Measurements from ENCODE around the gene DNAJC22.
"Not testable (repeated sequence)": the region's sequence is repeated elsewhere in the genome, so short reads cannot be mapped to it uniquely, and the experiment has no call there.

DNAJC22 gene

DNA sequence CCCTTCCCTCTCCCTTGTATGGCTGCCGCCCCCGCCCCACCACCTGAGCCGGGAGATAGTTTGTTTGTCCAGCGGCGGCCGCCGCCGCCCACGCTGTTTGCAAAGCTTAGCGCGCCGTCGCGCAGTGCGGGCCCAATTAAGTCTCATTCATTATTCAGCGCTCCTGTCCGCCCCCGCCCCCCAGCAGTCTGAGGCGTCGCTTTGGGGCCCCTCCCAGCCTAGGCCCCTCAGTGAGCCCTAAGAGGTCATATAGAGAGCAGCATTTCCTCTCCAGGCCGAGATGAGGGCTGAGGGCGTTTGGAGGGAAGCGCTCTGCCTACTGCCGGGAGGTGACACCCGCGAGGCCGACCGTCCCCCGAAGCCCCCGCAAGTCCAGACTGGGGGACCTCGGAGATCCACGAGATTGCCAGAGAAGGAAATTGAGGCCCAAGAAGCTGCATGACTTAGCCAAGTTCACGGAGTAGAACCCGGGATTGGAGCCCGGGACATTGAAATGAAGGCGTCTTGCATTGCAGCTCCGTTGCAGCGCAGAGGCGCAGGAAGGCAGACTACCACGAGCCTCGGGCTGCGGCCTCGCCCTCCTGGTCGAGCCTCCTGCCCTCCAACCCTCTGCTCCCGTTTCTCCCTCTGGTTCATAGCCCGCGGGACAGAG is at the start of gene DNAJC22:
Gene DNAJC22 (plus strand): TSS at position 230 of the 652 bp plus-strand sequence. CDS start 1,985 bp downstream, outside the sequence.
- no peak for DNase-seq

DNA sequence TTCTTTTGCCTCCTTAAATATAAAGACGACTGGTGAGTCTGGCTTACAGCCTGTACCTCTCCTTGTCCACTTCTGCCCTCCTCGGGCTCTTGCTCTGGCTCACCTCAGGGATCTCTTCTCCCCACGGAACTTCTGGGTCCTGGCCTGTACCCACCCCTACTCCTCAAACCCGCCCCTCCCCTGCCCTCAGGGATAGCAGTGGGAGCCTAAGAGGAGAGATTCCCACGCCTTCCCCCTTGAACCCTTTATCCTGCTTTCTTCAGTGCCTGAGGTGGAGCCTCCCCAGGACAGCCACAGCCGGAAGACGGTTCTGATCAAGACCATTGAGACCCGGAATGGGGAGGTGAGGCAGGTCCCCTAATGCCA is 49.0 kb upstream of the DNAJC22 start:
- DNase-seq: no peak

DNA sequence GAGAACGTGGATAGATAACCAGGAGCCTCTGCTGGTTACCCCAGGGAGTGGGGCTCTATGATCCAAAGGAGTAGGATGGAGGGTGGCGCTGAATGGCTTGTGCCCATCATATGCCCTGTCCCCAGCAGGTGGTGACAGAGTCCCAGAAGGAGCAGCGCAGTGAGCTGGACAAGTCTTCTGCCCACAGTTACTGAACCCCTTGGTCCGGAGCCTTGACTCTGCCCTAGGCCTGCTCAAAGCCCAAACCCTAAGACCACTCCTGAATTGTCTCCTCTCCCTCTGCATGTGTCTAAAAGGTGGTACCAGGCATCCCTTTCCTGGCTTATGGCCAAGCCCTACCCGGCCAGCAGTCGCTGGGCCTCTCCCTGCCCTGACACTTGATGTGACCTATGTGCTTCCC is 48.5 kb upstream of the DNAJC22 start:
- DNase-seq: no peak

DNA sequence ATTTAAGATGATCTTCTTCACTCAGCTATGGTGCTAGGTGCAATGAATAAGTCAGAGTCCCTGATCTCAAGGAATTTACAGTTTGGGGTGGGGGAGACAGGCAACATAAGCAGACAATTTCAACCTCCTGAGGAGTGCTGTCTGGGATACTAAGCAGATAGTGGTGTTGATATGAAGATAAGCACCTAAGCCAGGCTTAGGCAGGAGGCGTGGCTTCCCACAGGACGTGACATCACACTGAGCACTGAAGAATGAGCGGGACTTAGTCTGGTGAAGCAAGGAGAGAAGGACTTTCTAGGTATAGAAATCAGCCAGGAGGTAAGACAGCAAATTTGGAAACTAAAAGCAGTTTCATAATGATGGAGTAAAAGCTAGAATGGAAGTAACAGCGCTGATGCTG is 44.9 kb upstream of the DNAJC22 start:
- DNase-seq: no peak

DNA sequence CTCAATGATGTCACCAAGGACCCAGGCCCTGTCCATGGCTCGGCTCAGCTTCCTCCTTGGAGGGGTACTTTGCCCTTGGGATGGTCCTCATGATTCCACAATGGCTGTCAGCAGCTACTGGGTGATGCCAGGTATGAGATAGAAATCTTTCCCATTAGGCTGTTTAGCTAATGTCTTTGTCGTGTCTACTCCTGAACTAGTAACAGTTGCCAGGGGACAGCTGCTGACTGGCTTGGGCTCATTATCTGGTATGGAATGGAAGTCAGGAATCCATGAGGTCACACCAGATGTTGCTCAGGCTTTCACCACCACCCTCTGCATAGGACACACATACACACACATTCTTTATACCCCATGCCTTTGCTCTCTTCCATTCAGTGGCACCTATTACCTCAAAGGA is 42.5 kb upstream of the DNAJC22 start:
- no peak for DNase-seq

DNA sequence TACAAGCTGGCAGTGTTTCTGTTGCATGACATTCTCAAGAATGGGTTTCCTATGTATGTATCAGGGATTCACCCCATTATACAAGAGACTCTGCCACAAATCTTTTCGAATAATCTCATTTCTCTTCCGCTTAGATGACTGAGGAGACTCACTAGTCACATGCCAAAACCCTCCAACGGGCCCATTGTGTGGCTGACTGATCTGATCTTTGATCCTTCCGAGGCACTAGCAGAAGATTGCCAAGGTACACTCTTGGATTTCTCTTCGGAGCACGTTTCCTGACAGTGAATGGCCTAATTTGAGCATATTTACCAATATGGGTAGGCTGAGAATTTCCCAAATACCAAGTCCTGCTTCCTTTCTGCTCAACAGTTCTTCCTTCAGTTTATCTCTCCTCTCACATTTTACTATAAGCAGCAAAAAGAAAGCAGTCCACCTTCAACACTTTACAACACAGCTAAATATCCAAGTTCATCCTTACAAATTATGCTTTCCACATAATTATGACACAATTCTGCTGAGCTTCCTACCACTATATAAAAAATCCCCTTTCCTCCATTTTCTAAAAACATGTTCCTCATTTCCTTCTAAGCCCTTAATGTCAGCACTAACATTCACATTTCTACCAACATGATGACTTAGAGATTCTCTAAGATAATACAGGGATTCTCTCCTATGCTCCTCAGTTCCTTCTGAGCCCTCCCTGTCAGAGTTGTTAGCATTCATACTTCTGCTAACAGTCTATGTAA is 40.8 kb upstream of the DNAJC22 start:
- no peak for DNase-seq

DNA sequence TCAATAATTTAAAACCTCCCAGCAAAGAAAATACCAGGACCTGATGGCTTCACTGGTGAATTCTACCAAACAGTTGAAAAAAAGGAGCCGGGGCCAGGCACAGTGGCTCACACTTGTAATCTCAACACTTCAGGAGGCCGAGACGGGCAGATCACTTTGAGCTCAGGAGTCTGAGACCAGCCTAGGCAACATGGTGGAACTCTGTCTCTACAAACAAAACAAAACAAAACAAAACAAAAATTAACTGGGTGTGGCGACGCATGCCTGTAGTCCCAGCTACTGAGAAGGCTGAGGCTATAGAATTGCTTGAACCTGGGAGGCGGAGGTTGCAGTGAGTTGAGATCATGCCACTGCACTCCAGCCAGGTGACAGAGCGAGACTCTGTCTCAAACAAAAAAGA is 37.3 kb upstream of the DNAJC22 start:
- DNase-seq: no peak

DNA sequence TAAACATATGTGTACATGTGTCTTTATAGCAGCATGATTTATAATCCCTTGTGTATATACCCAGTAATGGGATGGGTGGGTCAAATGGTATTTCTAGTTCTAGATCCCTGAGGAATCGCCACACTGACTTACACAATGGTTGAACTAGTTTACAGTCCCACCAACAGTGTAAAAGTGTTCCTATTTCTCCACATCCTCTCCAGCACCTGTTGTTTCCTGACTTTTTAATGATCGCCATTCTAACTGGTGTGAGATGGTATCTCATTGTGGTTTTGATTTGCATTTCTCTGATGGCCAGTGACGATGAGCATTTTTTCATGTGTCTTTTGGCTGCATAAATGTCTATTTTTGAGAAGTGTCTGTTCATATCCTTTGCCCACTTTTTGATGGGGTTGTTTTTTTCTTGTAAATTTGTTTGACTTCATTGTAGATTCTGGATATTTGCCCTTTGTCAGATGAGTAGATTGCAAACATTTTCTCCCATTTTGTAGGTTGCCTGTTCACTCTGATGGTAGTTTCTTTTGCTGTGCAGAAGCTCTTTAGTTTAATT is 36.2 kb upstream of the DNAJC22 start:
- DNase-seq: not testable (repeated sequence)

DNA sequence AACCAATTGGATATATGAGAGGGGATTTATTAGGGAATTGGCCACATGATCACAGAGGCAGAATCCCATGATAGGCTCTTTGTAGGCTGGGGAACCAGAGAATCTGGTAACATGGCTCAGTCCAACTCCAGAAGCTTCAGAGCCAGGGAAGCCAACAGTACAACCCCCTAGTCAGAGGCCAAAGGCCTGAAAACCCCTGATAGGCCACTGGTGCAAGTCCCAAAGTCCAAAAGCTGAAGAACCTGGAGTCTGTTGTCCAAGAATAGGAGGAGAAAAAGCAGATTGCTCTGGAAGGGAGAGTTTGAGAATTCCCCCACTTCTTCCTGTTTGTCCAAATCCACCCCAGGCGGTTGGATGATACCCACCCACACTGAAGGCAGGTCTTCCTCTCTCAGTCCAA is 31.9 kb upstream of the DNAJC22 start:
- no peak for DNase-seq

DNA sequence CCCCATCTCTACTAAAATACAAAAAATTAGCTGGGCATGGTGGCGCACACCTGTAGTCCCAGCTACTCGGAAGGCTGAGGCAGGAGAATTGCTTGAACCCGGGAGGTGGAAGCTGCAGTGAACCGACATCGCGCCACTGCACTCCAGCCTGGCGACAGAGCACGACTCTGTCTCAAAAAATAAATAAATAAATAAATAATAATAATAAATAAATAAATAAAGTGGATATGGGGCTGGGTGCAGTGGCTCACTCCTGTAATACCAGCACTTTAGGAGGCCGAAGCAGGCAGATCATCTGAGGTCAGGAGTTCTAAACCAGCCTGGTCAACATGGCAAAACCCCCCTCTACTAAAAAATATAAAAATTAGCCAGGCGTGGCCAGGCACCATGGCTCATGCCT is 29.6 kb upstream of the DNAJC22 start:
- not testable (repeated sequence) for DNase-seq

DNA sequence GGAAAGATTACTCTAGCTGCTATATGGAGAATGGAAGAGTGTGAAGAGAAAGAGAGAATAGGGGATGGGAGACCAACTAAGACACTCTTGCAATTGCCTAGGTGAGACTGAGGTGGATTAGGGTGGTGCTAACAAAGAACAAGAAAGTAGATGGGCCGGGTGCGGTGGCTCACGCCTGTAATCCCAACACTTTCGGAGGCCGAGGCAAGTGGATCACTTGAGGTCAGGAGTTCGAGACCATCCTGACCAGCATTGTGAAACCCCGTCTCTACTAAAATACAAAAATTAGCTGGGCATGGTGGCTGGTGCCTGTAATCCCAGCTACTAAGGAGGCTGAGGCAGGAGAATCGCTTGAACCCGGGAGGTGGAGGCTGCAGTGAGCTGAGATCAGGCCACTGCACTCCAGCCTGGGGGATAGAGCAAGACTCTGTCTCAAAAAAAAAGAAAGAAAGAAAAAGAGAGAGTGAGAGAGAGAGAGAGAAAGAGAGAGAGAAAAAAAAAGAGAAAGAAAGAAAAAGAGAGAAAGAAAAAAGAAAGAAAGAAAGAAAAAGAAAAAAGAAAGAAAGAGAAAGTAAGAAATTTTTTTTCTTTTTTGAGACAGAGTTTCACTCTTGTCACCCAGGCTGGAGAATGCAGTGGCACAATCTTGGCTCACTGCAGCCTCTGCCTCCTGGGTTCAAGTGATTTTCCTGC is 26.1 kb upstream of the DNAJC22 start:
- not testable (repeated sequence) for DNase-seq

DNA sequence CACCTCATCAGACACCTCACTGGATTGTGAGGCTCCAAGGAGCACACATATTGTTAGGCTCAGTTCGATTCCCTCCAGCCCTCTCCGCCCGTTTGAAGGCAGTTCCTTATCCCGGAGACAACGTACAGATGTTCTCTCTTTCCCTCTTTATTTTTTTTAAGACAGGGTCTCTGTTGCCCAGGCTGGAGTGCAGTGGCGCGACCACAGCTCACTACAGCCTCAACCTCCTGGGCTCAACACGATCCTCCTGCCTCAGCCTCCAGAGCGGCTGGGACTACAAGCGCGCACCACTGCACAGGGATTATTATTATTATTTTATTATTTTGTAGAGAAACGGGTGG is 24.4 kb upstream of the DNAJC22 start:
- DNase-seq: no peak

DNA sequence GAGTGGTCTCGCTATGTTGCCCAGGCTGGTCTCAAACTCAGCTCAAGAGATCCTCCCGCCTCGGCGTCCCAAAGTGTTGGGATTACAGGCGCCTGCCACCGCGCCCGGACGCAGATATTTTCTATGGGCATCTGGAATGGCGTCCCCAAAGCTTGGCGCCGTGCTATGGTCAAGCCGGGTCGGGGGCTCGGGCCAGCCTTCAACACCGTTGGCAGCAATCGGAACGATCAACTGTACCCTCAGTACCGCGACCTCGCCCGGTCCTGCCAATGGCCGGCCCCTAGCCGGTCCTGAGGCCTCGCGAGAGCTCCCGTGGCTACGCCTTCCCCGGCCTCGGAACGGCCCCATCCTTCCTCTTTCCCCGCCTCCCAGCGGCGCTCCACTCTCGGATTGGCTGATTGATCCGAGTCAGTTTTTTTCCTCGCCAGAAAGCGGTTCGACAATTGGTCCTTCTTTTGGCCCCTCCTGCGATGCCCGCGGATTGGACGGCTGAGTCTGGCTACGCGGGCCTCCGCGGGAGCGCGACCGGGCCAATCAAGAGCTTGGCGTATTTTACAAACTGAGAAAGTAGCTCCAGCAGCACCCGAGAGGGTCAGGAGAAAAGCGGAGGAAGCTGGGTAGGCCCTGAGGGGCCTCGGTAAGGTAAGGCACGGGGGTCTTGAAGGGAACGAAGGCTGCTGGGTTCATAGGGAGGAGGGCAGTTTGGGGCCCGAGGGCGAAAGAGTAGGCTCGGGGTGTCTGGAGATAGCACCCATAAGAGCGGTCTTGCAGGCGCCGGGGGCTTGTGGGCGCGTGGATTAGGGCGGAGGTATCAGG is 23.8 kb upstream of the DNAJC22 start, which contains the start of gene TROAP:
Gene TROAP (plus strand): TSS at position 548 of the 816 bp plus-strand sequence. CDS start 354 bp downstream, outside the sequence.
- peak; percentile 97 for DNase-seq

DNA sequence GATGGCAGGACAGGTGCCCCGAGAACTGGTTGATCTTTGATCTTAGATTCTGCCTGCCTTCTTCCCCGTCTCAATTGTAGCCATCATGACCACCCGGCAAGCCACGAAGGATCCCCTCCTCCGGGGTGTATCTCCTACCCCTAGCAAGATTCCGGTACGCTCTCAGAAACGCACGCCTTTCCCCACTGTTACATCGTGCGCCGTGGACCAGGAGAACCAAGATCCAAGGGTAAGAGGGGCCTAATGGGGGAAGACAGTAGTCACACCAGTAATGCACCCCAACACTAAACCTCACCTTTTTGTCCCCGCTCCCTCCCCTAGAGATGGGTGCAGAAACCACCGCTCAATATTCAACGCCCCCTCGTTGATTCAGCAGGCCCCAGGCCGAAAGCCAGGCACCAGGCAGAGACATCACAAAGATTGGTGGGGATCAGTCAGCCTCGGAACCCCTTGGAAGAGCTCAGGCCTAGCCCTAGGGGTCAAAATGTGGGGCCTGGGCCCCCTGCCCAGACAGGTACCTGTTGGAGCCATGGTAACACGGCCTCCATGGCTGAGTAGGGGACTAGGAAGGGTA is 23.1 kb upstream of the DNAJC22 start:
- no peak for DNase-seq

DNA sequence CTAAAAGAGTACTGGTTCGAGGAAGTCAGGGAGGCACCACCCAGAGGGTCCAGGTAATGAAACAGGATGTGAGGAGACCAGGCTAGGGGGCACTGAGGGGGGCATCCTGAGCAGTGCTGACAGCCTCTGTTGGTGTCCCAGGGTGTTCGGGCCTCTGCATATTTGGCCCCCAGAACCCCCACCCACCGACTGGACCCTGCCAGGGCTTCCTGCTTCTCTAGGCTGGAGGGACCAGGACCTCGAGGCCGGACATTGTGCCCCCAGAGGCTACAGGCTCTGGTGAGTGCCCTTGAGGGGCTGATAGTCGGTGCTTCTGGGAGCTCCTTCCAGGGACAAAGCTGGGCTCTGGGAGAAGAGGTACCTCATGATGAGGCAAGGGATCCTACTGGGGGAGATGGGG is 21.1 kb upstream of the DNAJC22 start:
- no peak for DNase-seq

DNA sequence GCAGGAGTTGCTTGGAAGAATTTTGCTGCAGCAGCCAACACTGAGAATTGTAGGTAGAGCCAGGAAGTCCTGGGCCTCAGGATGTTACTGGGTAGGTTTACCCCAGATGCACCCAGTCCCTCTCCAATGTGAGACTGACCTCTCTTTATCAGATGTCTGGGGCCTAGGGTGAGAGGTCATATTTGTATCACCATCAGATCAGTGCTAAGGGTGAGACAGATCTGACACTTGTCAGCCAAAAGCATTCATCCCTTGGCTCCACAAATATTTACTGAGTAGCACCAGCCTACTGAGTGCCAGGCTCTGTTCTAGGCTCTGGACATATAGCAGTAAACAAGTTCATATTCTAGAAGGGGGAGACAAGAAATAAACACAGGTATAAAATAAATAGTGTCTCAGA is 19.3 kb upstream of the DNAJC22 start:
- no peak for DNase-seq

DNA sequence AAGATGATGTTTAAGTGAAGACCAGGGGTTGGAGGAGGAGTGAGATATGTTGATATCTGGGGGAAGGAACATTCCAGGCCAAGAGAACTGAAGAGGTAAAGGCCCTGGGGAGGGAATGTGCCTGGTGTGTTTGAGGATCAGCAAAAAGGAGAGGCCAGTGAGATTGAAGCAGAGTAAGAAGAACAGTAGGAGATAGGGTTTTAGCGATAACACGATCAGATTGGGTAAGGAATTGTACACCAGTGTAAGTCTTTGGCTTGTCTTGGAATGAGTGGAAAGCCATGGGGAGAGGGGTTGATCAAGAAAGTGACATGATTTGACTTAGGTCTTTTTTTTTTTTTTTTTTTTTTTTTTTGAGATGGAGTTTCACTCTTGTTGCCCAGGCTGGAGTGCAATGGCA is 18.8 kb upstream of the DNAJC22 start:
- no peak for DNase-seq

DNA sequence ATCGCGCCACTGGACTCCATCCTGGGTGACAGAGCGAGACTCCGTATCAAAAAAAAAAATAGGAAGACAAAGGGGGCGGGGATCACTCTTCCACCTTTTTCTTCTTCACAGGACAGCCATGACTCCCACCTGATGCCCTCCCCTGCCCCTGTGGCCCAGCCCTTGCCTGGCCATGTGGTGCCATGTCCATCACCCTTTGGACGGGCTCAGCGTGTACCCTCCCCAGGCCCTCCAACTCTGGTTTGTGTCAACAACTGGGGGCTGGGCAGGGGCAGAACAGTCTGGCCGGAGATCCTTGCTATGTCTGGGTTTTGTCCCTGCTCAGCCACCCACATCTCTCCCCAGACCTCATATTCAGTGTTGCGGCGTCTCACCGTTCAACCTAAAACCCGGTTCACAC is 17.9 kb upstream of the DNAJC22 start:
- DNase-seq: no peak

DNA sequence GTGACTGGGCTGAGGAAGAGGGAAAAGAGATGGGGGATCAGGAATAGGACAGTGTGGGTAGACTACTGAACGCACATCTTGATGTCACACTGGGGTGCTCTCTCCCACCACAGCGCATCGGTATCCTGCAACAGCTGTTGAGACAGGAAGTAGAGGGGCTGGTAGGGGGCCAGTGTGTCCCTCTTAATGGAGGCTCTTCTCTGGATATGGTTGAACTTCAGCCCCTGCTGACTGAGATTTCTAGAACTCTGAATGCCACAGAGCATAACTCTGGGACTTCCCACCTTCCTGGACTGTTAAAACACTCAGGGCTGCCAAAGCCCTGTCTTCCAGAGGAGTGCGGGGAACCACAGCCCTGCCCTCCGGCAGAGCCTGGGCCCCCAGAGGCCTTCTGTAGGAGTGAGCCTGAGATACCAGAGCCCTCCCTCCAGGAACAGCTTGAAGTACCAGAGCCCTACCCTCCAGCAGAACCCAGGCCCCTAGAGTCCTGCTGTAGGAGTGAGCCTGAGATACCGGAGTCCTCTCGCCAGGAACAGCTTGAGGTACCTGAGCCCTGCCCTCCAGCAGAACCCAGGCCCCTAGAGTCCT is 16.6 kb upstream of the DNAJC22 start:
- no peak for DNase-seq

DNA sequence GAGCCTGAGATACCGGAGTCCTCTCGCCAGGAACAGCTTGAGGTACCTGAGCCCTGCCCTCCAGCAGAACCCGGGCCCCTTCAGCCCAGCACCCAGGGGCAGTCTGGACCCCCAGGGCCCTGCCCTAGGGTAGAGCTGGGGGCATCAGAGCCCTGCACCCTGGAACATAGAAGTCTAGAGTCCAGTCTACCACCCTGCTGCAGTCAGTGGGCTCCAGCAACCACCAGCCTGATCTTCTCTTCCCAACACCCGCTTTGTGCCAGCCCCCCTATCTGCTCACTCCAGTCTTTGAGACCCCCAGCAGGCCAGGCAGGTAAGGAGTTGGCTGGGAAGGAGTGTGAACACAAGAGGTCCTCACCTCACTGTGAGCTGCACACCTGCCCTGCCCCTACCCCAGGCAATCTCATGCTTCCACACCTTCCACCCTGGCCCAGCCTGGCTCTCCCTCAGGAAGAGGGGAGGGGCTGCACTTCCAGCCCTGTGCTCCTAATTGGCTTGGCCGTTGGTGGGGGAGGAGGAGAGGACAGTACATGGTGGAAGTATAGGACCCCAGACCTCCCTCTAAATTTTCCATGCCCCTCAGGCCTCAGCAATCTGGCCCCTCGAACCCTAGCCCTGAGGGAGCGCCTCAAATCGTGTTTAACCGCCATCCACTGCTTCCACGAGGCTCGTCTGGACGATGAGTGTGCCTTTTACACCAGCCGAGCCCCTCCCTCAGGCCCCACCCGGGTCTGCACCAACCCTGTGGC is 15.9 kb upstream of the DNAJC22 start:
- no peak for DNase-seq

All from NCI-H1417 treated with DMSO at 0.1 percent for 48 hours (cell line).